DOHH2 (cell line): ENCODE results near the gene ACSBG1.

Experiments used
- H3F3A ChIP-seq: fragments of 200-600 bp; sonication (generic), shearing (Covaris generic); 2 replicates; pipeline ENCODE4 v1.6.0; 2016; ENCODE audit warnings: antibody characterized with exemption, mild to moderate bottlenecking; ENCODE audit not compliant: control insufficient read depth, insufficient read depth
- H3K27ac ChIP-seq: fragments of 200-600 bp; sonication (generic); 2 replicates; pipeline ENCODE4 v1.5.1; 2014; ENCODE audit warnings: low read depth, mild to moderate bottlenecking, low read length, moderate library complexity
- H3K27me3 ChIP-seq: fragments of 200-600 bp; sonication (generic); 2 replicates; pipeline ENCODE4 v1.6.1; 2014; ENCODE audit warnings: mild to moderate bottlenecking, low read length, mixed read lengths; ENCODE audit not compliant: control insufficient read depth
- H3K36me3 ChIP-seq: fragments of 200-600 bp; sonication (generic); 2 replicates; pipeline ENCODE4 v1.6.1; 2014; ENCODE audit warnings: mild to moderate bottlenecking, low read length, moderate library complexity, mixed read lengths; ENCODE audit not compliant: control insufficient read depth
- H3K4me1 ChIP-seq: fragments of 200-600 bp; sonication (generic); 2 replicates; pipeline ENCODE4 v1.6.1; 2014; ENCODE audit warnings: mild to moderate bottlenecking, low read length, mixed read lengths; ENCODE audit not compliant: control insufficient read depth
- H3K4me2 ChIP-seq: fragments of 200-600 bp; sonication (generic); 2 replicates; pipeline ENCODE4 v1.6.0; 2014; ENCODE audit warnings: mild to moderate bottlenecking, low read length, moderate library complexity
- H3K4me3 ChIP-seq: fragments of 200-600 bp; sonication (generic); 2 replicates; pipeline ENCODE4 v1.5.1; 2014; ENCODE audit warnings: mild to moderate bottlenecking, low read length, mixed read lengths
- H3K79me2 ChIP-seq: fragments of 200-600 bp; sonication (generic); 2 replicates; pipeline ENCODE4 v1.6.1; 2014; ENCODE audit warnings: mild to moderate bottlenecking, low read length, mixed read lengths; ENCODE audit not compliant: control insufficient read depth
- H3K9me2 ChIP-seq: fragments of 200-600 bp; sonication (generic); replicated peaks from 2 replicates; pipeline ENCODE4 v1.6.1; 2014; ENCODE audit warnings: mild to moderate bottlenecking, low read length, mixed read lengths; ENCODE audit not compliant: control insufficient read depth
- H3K9me3 ChIP-seq: fragments of 200-600 bp; sonication (generic); 2 replicates; pipeline ENCODE4 v1.6.1; 2014; ENCODE audit warnings: antibody characterized with exemption, low read length, mixed read lengths; ENCODE audit not compliant: control insufficient read depth, insufficient read depth
- H4K20me1 ChIP-seq: fragments of 200-600 bp; sonication (generic); 2 replicates; pipeline ENCODE4 v1.6.0; 2014; ENCODE audit warnings: low read depth, mild to moderate bottlenecking, antibody characterized with exemption, low read length, moderate library complexity; ENCODE audit not compliant: control insufficient read depth, insufficient read depth
- EZH2phosphoT487 ChIP-seq: fragments of 200-600 bp; sonication (generic); IDR thresholded peaks from 2 replicates; pipeline ENCODE4 v1.6.1; 2017; ENCODE audit warnings: borderline replicate concordance, mild to moderate bottlenecking, antibody characterized with exemption, low read length, moderate library complexity, mixed read lengths
- TF ChIP-seq, protein P1 (sequence below): fragments of 200-600 bp; sonication (generic); IDR thresholded peaks from one replicate; pipeline ENCODE4 v1.5.1; 2014; ENCODE audit warnings: antibody characterized with exemption, mild to moderate bottlenecking, low read depth, low read length; ENCODE audit not compliant: poor library complexity, severe bottlenecking

The ACSBG1 gene

DNA sequence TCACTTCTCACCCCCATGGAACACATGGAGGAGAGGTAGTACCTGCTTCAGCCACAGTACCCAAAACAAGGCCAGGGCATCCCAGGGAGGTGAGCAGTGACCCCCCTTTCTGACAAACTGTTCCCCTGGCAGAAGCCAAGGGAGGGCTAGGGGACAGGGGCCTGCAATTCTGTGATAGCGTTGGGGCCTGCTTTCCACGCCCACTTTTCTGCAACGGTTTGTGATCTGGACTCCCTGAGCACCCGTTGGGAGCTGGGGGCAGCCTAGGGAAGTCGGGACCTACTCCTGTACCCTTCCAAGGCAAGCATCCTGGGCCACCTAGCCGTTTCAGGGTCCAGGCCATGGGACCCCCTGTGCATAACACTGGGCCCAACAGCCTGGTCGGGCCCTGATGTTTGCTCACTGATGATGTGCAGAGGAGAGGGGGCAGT is 29.0 kb upstream of the ACSBG1 start:
- TF ChIP-seq EZH2phosphoT487, result no peak
- TF ChIP-seq, protein P1, sequence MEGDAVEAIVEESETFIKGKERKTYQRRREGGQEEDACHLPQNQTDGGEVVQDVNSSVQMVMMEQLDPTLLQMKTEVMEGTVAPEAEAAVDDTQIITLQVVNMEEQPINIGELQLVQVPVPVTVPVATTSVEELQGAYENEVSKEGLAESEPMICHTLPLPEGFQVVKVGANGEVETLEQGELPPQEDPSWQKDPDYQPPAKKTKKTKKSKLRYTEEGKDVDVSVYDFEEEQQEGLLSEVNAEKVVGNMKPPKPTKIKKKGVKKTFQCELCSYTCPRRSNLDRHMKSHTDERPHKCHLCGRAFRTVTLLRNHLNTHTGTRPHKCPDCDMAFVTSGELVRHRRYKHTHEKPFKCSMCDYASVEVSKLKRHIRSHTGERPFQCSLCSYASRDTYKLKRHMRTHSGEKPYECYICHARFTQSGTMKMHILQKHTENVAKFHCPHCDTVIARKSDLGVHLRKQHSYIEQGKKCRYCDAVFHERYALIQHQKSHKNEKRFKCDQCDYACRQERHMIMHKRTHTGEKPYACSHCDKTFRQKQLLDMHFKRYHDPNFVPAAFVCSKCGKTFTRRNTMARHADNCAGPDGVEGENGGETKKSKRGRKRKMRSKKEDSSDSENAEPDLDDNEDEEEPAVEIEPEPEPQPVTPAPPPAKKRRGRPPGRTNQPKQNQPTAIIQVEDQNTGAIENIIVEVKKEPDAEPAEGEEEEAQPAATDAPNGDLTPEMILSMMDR, result no peak
- no peak overlapping the region for H3K4me2 ChIP-seq

DNA sequence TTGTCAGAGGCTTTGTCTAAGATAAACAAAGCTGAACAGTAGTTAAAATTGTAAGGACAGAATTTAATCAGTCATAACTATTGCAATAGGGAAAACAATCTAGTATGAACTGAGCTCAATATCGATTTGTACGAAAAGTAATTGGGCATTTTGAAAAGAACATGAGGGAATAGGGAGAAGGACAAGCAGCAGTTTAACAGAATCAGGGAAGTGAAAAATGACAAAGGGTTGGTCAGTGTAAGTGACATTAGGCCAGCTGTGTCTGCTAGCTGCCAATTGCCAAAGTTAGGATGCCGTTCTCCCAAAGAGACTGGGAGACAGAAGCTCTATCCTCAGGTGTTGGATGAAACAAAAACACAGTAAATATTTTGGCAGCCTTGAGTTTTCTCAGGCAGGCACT is 26.7 kb upstream of the ACSBG1 start:
- no peaks in the 10 kb centered on the region for H3F3A ChIP-seq
- no peaks in the 10 kb centered on the region for H3K79me2 ChIP-seq
- H3K9me3 ChIP-seq, result no peaks in the 10 kb centered on the region
- H3K36me3 ChIP-seq, result no peaks in the 10 kb centered on the region
- H3K4me2 ChIP-seq, result no peak overlapping the region
- no peaks in the 10 kb centered on the region for H4K20me1 ChIP-seq
- H3K27me3 ChIP-seq, result peaks cover 13% of the 10 kb centered on the region
- no peaks in the 10 kb centered on the region for H3K4me1 ChIP-seq
- TF ChIP-seq EZH2phosphoT487, result no peak
- TF ChIP-seq, protein P1, result no peak
- H3K9me2 ChIP-seq, result no peaks in the 10 kb centered on the region
- H3K4me3 ChIP-seq, result no peak overlapping the region
- no peak overlapping the region for H3K27ac ChIP-seq

More for the DNA sequence above, 29.0 kb upstream of the ACSBG1 start:
- no peaks in the 10 kb centered on the region for H3K79me2 ChIP-seq
- H3K27ac ChIP-seq, result no peak overlapping the region
- H3K27me3 ChIP-seq, result peaks cover 6% of the 10 kb centered on the region
- no peaks in the 10 kb centered on the region for H3K36me3 ChIP-seq
- H3K4me1 ChIP-seq, result no peaks in the 10 kb centered on the region
- H4K20me1 ChIP-seq, result no peaks in the 10 kb centered on the region
- no peak overlapping the region for H3K4me3 ChIP-seq
- H3K9me2 ChIP-seq, result no peaks in the 10 kb centered on the region
- H3F3A ChIP-seq, result no peaks in the 10 kb centered on the region
- no peaks in the 10 kb centered on the region for H3K9me3 ChIP-seq

DNA sequence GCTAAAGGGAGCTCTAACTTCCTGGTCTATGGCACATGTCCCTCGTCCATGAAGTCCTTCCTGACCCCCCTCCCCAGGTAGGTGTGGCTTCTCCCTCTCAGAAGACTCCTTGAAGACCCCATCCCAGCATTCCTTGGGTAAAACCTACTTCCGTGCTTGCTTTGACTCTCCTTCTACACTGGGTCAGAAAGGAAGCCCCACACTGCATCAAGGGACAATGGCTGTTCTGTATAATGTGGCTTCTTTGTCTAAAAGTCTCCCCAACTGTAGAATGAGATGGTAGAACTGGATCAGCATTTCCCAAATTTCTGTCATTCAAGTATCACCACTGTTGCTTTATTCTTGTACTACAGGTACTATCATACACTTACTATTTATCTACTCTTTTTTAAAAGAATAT is 26.1 kb upstream of the ACSBG1 start:
- Histone ChIP-seq H3K9me2 (no peaks in the 10 kb centered on the region), H3F3A (no peaks in the 10 kb centered on the region), H4K20me1 (no peaks in the 10 kb centered on the region), H3K4me2 (no peak overlapping the region), H3K36me3 (no peaks in the 10 kb centered on the region), H3K27ac (no peak overlapping the region), H3K27me3 (peaks cover 13% of the 10 kb centered on the region), H3K9me3 (no peaks in the 10 kb centered on the region), H3K79me2 (no peaks in the 10 kb centered on the region), H3K4me3 (no peak overlapping the region), H3K4me1 (no peaks in the 10 kb centered on the region)
- no peak for TF ChIP-seq EZH2phosphoT487
- TF ChIP-seq, protein P1, result no peak
